GM12878 (cell line): ENCODE results near the gene PELI1. TPM values are rescaled to one million over a fixed set of nuclear protein-coding genes. Genes with fewer than 3 reads are reported as not detected.

Experiments
- ATAC-seq: fragments of 200-7000 bp; cut with Tn5 transposase; 3 replicates; pipeline ENCODE4 v1.9.1; 2020; ENCODE audit warnings: mild to moderate bottlenecking, moderate library complexity
- BruUV-seq: library from RNA; stranded (reverse); fragments of 400-500 nt; replicated peaks from 2 replicates; lab custom pipeline; 2021; lab: Mats Ljungman, UMichigan
- CTCF ChIA-PET: fragments of 300-600 bp; sonication (Branson Sonifier 250); formaldehyde crosslinking; extraction: SDS; loops from one replicate; lab custom pipeline; 2021; ENCODE audit warnings: inconsistent platforms; lab: Yijun Ruan, JAX
- POLR2A ChIA-PET: fragments of 350-600 bp; formaldehyde crosslinking; extraction: SDS; loops from one replicate; lab custom pipeline; 2021; ENCODE audit warnings: inconsistent platforms; lab: Charles Lee
- RAD21 ChIA-PET: fragments of 300-600 bp; sonication (Branson Sonifier 250); formaldehyde crosslinking; loops from one replicate; lab custom pipeline; 2023; ENCODE audit warnings: antibody characterized with exemption; ENCODE audit not compliant: unreplicated experiment; lab: Charles Lee
- SMC1A ChIA-PET: fragments of 300-600 bp; sonication (Branson Sonifier 250); formaldehyde crosslinking; loops from one replicate; lab custom pipeline; 2023; ENCODE audit not compliant: unreplicated experiment, uncharacterized antibody; lab: Charles Lee
- DNase-seq: peaks from one replicate; pipeline ENCODE4 v3.0.0-alpha.2; 2011; ENCODE audit warnings: low read depth, low spot score
- FAIRE-seq: peaks from 3 replicates; lab custom pipeline; 2011; peaks lifted over from hg19 to GRCh38; lab: Jason Lieb, UNC
- H2AFZ ChIP-seq: 2 replicates; pipeline ENCODE4 v1.6.0; 2011; ENCODE audit warnings: low read depth, low read length, control low read depth; ENCODE audit not compliant: control insufficient read depth
- H3K27ac ChIP-seq: 2 replicates; pipeline ENCODE4 v1.5.1; 2011; ENCODE audit warnings: control low read depth; ENCODE audit not compliant: control insufficient read depth, insufficient read depth
- H3K27me3 ChIP-seq, 2 experiments: replicated peaks in 1 of 2; 2 replicates each; pipeline versions ENCODE4 v1.6.0 to v1.6.1; 2011; ENCODE audit warnings: low read length in 1 of 2; ENCODE audit not compliant: control insufficient read depth in 2 of 2, insufficient read depth in 2 of 2
- H3K36me3 ChIP-seq, 2 experiments: 2 replicates each; pipeline ENCODE4 v1.5.1; 2011; ENCODE audit warnings: low read length in 1 of 2; ENCODE audit not compliant: control insufficient read depth in 2 of 2, insufficient read depth in 2 of 2
- H3K4me1 ChIP-seq: 2 replicates; pipeline ENCODE4 v1.6.1; 2011; ENCODE audit warnings: mild to moderate bottlenecking, low read length, moderate library complexity, mixed read lengths; ENCODE audit not compliant: control insufficient read depth, insufficient read depth
- H3K4me2 ChIP-seq: 2 replicates; pipeline ENCODE4 v1.6.0; 2011; ENCODE audit warnings: control low read depth; ENCODE audit not compliant: control insufficient read depth, insufficient read depth
- H3K4me3 ChIP-seq: fragments of 200-600 bp; sonication (generic); 2 replicates; pipeline ENCODE4 v1.5.1; 2016
- H3K79me2 ChIP-seq: 2 replicates; pipeline ENCODE4 v1.6.0; 2011; ENCODE audit warnings: low read length; ENCODE audit not compliant: control insufficient read depth, insufficient read depth
- H3K9ac ChIP-seq: 2 replicates; pipeline ENCODE4 v1.8.0; 2011; ENCODE audit warnings: low read length, control low read depth, mixed read lengths; ENCODE audit not compliant: control insufficient read depth, insufficient read depth
- H3K9me3 ChIP-seq: replicated peaks from 3 replicates; pipeline ENCODE4 v1.5.1; 2011; ENCODE audit warnings: mild to moderate bottlenecking, low read length; ENCODE audit not compliant: control insufficient read depth, insufficient read depth
- H4K20me1 ChIP-seq: 2 replicates; pipeline ENCODE4 v1.6.0; 2011; ENCODE audit not compliant: control insufficient read depth, insufficient read depth
- BCL11A ChIP-seq: IDR thresholded peaks from 2 replicates; pipeline ENCODE4 v1.6.1; 2011; ENCODE audit warnings: low read depth, low read length
- CEBPB ChIP-seq, 2 experiments: fragments of 150-350 bp in 1 of 2; IDR thresholded peaks; 2 replicates each; pipeline ENCODE4 v1.6.1; 2012 to 2014; ENCODE audit warnings: low read depth in 2 of 2, low read length in 2 of 2, borderline replicate concordance in 1 of 2, inconsistent platforms in 1 of 2
- IKZF2 ChIP-seq, 2 experiments: fragments of 450-650 bp; IDR thresholded peaks; 2 replicates each; pipeline ENCODE4 v1.6.1; 2017; ENCODE audit warnings: mild to moderate bottlenecking in 2 of 2, moderate library complexity in 2 of 2
- LARP7 ChIP-seq: fragments of 450-650 bp; IDR thresholded peaks from 2 replicates; pipeline ENCODE4 v1.6.1; 2017; ENCODE audit warnings: mild to moderate bottlenecking
- SIN3A ChIP-seq: IDR thresholded peaks from 2 replicates; pipeline ENCODE4 v1.6.1; 2012; ENCODE audit warnings: low read depth, low read length, improper control_type of control experiment
- TAF1 ChIP-seq: IDR thresholded peaks from 2 replicates; pipeline ENCODE4 v1.6.1; 2011; ENCODE audit warnings: mild to moderate bottlenecking, low read depth, low read length, borderline replicate concordance
- ZBED1 ChIP-seq: IDR thresholded peaks from 2 replicates; pipeline ENCODE4 v1.6.1; 2016; ENCODE audit warnings: borderline replicate concordance
- WGBS: methylation state at CpG from one replicate; pipeline ENCODE4 v1.1.6; 2016; ENCODE audit warnings: low lambda C conversion rate; ENCODE audit not compliant: insufficient replicate concordance, insufficient coverage; ENCODE audit errors: missing lambda C conversion rate; 5-methylcytosine and 5-hydroxymethylcytosine counted together
- in situ Hi-C: fragments of 300-500 bp; cut with MboI; formaldehyde crosslinking; loops from 9 replicates; pipeline ENCODE4 v1.14.3; 2018; ENCODE audit warnings: mixed read lengths
- intact Hi-C: fragments of 100-400 bp; cut with micrococcal nuclease; formaldehyde crosslinking; loops from one replicate; pipeline ENCODE4 v1.14.2; 2022; ENCODE audit not compliant: unreplicated experiment
- polyA plus RNA-seq, 11 experiments: library from polyadenylated mRNA; depleted of rRNA in 4 of 11; unstranded in 6 of 11; stranded (reverse) in 5 of 11; fragments of >200 nt; fragmentation: Nextera tagmentation in 4 of 11; fragmentation: Illumina TruSeq in 1 of 11; extraction: Ambion mirVana in 4 of 11; extraction: Trizol in 1 of 11; gene quantifications; 1 replicate in 1 of 11; 2 replicates in 10 of 11; pipeline versions ENCODE4 v1.2.1 to v1.2.3, GENCODE V29; 2011 to 2016; ENCODE audit warnings: inconsistent platforms in 2 of 11, missing spikeins in 2 of 11, low read depth in 1 of 11
- total RNA-seq, 4 experiments: library from RNA; depleted of rRNA in 3 of 4; stranded (reverse); fragments of >200 nt in 3 of 4; fragmentation: Illumina TruSeq in 1 of 4; extraction: Trizol in 1 of 4; gene quantifications; 2 replicates each; pipeline versions ENCODE4 v1.2.1 to v1.2.3, GENCODE V29; 2013 to 2021

Gene PELI1
- total and polyA plus RNA-seq, 10 of the 15 experiments (the other 5 are each of a cell fraction or from before 2014, with no cell fraction given): 12.1 to 92.0 (median 39.8) TPM

DNA sequence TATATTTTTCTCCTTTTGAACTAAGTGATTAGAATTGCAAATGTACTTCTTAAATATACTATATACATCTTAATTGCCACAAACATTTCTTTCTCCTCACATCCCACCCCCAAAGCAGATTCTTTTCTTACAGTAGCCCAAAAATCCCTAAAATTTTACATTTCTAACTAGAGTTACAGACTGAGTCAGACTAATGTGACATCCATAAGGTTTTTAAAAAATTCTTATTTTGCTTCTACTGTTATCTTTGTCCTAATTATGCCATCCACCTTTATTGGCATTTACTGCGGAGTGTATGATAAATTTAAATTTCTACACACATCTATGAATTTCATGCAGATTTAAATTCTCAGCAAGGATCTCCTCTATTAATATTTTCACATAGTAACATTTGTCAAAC, 15.8 kb downstream of the PELI1 start:
- POLR2A ChIA-PET: interaction anchor here (0.7 to 0.8 kb wide), 2 partner anchors 11 to 76 kb away, joined by 3 read pairs; no protein-coding TSS in a partner anchor
- Histone ChIP-seq H2AFZ (no peak overlapping the region), H3K27me3 (no peaks in the 10 kb centered on the region), H3K9me3 (no peaks in the 10 kb centered on the region)
- intact Hi-C loops: no loop called here
- TF ChIP-seq SIN3A (no peak), TAF1 (no peak), LARP7 (no peak), BCL11A (no peak), ZBED1 (no peak), CEBPB (IDR thresholded peaks at IDR 0.05; ENCODE audit: borderline replicate concordance in 1 of 2, low read depth in 2 of 2, low read length in 2 of 2) (no peak), IKZF2 (IDR thresholded peaks at IDR 0.05) (no peak)
- TF ChIP-seq, all 136 proteins: peak for 0
- FAIRE-seq: no peak
- WGBS: 100% methylated on average over 1 of the region's 1 CpG
- peaks cover 33% of the 10 kb centered on the region; the same call in 1 of the 2 replicates for H3K4me1 ChIP-seq
- H3K36me3 ChIP-seq: peaks cover 0 to 12% of the 10 kb centered on the region in 2 experiments; a peak in 1 of 4 replicates
- in situ Hi-C loops: no loop called here
- RAD21 ChIA-PET: interaction anchor here (1.0 to 2.2 kb wide), 5 partner anchors 8 to 200 kb away, joined by 3 to 6 read pairs (median 5); no protein-coding TSS in a partner anchor
- BruUV-seq: no TSS peak
- H4K20me1 ChIP-seq: peaks cover 2% of the 10 kb centered on the region; the same call in 1 of the 2 replicates
- peak overlapping the region; percentile 21; the same call in 1 of the 2 replicates for H3K4me2 ChIP-seq
- CTCF ChIA-PET: interaction anchor here (0.7 to 1.9 kb wide), 4 partner anchors 10 to 44 kb away, joined by 3 to 5 read pairs (median 4); no protein-coding TSS in a partner anchor
- no peak for ATAC-seq
- no peak for DNase-seq
- no peak overlapping the region for H3K4me3 ChIP-seq
- H3K27ac ChIP-seq: no peak overlapping the region; the same call in 1 of the 2 replicates
- SMC1A ChIA-PET: interaction anchor here (0.7 to 23.5 kb wide), 7 partner anchors 8 to 197 kb away, joined by 3 to 495 read pairs (median 3); no protein-coding TSS in a partner anchor
- peaks cover 100% of the 10 kb centered on the region for H3K79me2 ChIP-seq
- no peak overlapping the region for H3K9ac ChIP-seq
